Type B pancreatic cell (in vitro differentiated cells): ENCODE measurements around the gene PTPA. TPM values are rescaled to one million over a fixed set of nuclear protein-coding genes. Genes with fewer than 3 reads are reported as not detected.

Experiments
- DNase-seq: peaks from one replicate; pipeline ENCODE4 v3.0.0; 2021; ENCODE audit warnings: mixed read lengths; ENCODE audit not compliant: unreplicated experiment; ENCODE audit errors: extremely low spot score
- H3K27ac Mint-ChIP-seq: 2 replicates; pipeline ENCODE4 v1.8.0; 2021; ENCODE audit warnings: mild to moderate bottlenecking, mixed read lengths
- H3K27me3 Mint-ChIP-seq: 2 replicates; pipeline ENCODE4 v1.8.0; 2021; ENCODE audit warnings: mixed read lengths
- H3K36me3 Mint-ChIP-seq: 2 replicates; pipeline ENCODE4 v1.8.0; 2021; ENCODE audit warnings: mixed read lengths
- H3K4me1 Mint-ChIP-seq: one replicate; pipeline ENCODE4 v1.8.0; 2021; ENCODE audit warnings: mixed read lengths; ENCODE audit not compliant: unreplicated experiment
- H3K4me3 Mint-ChIP-seq: 2 replicates; pipeline ENCODE4 v1.8.0; 2021; ENCODE audit warnings: mild to moderate bottlenecking, mixed read lengths
- H3K9me3 Mint-ChIP-seq: 2 replicates; pipeline ENCODE4 v1.8.0; 2021; ENCODE audit warnings: mixed read lengths
- long read RNA-seq: library from polyadenylated mRNA; unstranded; transcript quantifications from one replicate; pipeline ENCODE4 v2.0.0, GENCODE V29; 2020
- total RNA-seq: library from RNA; stranded (reverse); gene quantifications from 2 replicates; pipeline ENCODE4 v1.2.1, GENCODE V29; 2021; ENCODE audit warnings: low replicate concordance
- TF ChIP-seq, protein P1 (sequence below): fragments of 200-600 bp; sonication (generic); conservative IDR thresholded peaks from 2 replicates; pipeline ENCODE4 v1.5.0; 2021; ENCODE audit warnings: antibody characterized with exemption, mild to moderate bottlenecking

The PTPA gene
- total RNA-seq, result 102 and 115 TPM in 2 replicates
- long read RNA-seq, result 0 reads

- peaks cover 22% of the 10 kb centered on the region for H3K4me1 Mint-ChIP-seq
- peak within 1 kb of the TSS; percentile 93 for H3K27ac Mint-ChIP-seq
- peak within 1 kb of the TSS; percentile 95 for H3K4me3 Mint-ChIP-seq
- H3K36me3 Mint-ChIP-seq, result no peaks in the 10 kb centered on the region
- TF ChIP-seq, protein P1, sequence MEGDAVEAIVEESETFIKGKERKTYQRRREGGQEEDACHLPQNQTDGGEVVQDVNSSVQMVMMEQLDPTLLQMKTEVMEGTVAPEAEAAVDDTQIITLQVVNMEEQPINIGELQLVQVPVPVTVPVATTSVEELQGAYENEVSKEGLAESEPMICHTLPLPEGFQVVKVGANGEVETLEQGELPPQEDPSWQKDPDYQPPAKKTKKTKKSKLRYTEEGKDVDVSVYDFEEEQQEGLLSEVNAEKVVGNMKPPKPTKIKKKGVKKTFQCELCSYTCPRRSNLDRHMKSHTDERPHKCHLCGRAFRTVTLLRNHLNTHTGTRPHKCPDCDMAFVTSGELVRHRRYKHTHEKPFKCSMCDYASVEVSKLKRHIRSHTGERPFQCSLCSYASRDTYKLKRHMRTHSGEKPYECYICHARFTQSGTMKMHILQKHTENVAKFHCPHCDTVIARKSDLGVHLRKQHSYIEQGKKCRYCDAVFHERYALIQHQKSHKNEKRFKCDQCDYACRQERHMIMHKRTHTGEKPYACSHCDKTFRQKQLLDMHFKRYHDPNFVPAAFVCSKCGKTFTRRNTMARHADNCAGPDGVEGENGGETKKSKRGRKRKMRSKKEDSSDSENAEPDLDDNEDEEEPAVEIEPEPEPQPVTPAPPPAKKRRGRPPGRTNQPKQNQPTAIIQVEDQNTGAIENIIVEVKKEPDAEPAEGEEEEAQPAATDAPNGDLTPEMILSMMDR, result no peak
- peak; percentile 93 for DNase-seq
- no peaks in the 10 kb centered on the region for H3K9me3 Mint-ChIP-seq
- peaks cover 4% of the 10 kb centered on the region for H3K27me3 Mint-ChIP-seq
These were observed at the start of gene PTPA, which contains the start of gene CRAT for GRCh38 chr9:129110740-129111527. Gene PTPA (plus strand): TSS chr9:129111415. CDS start chr9:129111601, 186 bp downstream. Gene CRAT (minus strand): TSS chr9:129110793. CDS start chr9:129110509, 284 bp downstream.

- Mint-ChIP-seq H3K36me3 (peaks cover 7% of the 10 kb centered on the region), H3K4me3 (no peak overlapping the region), H3K27me3 (no peaks in the 10 kb centered on the region), H3K27ac (no peak overlapping the region), H3K4me1 (no peaks in the 10 kb centered on the region), H3K9me3 (no peaks in the 10 kb centered on the region)
- DNase-seq, result no peak
- TF ChIP-seq, protein P1, result no peak
These were observed 48.2 kb upstream of the PTPA start for GRCh38 chr9:129063061-129063460.

GRCh38 chr9:129064499-129064908 is 46.7 kb upstream of the PTPA start:
- H3K27me3 Mint-ChIP-seq, result no peaks in the 10 kb centered on the region
- no peaks in the 10 kb centered on the region for H3K9me3 Mint-ChIP-seq
- peaks cover 7% of the 10 kb centered on the region for H3K36me3 Mint-ChIP-seq
- H3K27ac Mint-ChIP-seq, result no peak overlapping the region
- H3K4me3 Mint-ChIP-seq, result no peak overlapping the region
- no peaks in the 10 kb centered on the region for H3K4me1 Mint-ChIP-seq
- TF ChIP-seq, protein P1, result no peak
- DNase-seq, result no peak

GRCh38 chr9:129068110-129068509 is 43.1 kb upstream of the PTPA start:
- no peaks in the 10 kb centered on the region for H3K4me1 Mint-ChIP-seq
- peaks cover 5% of the 10 kb centered on the region for H3K36me3 Mint-ChIP-seq
- H3K9me3 Mint-ChIP-seq, result no peaks in the 10 kb centered on the region
- H3K27me3 Mint-ChIP-seq, result no peaks in the 10 kb centered on the region
- DNase-seq, result no peak
- TF ChIP-seq, protein P1, result no peak
- no peak overlapping the region for H3K4me3 Mint-ChIP-seq
- H3K27ac Mint-ChIP-seq, result no peak overlapping the region

DNA sequence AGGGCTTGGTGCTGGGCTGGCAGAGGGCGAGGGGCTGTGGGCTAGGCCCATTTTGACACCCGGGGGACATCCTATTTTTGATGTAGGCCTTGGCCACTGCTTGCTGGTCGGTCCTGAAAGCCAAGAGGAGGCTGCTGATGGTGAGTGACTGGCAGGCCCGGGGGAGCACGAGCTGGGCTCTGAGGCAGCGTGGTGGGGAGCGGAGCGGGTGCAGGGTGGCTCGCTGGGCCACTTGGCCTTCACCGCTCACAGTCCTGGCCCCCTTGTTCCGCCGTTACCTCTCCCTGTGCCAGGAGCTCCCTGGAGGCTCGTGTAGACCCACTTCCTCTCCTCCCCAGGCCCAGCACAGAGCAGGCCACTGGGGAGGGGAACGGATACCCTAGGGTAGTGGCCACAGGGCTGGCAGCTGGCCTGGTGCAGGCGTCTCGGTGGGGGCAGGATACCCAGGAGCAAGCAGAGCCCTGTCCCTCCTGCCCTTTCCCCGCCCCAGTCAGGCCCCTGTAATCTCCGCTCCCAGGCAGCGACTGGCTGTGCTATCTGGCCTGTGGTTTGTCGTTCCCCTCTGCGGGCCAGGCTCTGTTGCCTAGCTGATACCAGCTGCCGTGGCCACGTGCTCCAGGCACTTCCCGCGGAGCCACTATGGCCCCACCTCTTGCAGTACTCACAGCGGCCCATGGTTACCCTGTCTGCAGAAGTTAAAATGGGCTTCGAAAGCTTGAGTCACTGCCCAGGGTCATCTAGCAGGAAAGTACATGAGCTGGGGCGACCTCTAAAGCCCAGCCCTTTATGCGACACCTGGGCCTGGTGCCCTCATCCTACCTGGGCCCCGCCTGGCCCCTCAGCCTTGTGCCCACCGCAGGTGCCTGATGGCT is 42.0 kb upstream of the PTPA start:
- DNase-seq, result no peak
- Mint-ChIP-seq H3K4me3 (no peak overlapping the region), H3K9me3 (no peaks in the 10 kb centered on the region), H3K27me3 (no peaks in the 10 kb centered on the region), H3K4me1 (no peaks in the 10 kb centered on the region), H3K36me3 (peaks cover 5% of the 10 kb centered on the region), H3K27ac (no peak overlapping the region)
- TF ChIP-seq, protein P1, result no peak
